HG03442 (cell line): ENCODE data around the gene PTTG1IP.

Experiments
- ATAC-seq: cut with Tn5 transposase; IDR thresholded peaks from one replicate; pipeline ENCODE4 v1.9.1; 2021; ENCODE audit warnings: mild to moderate bottlenecking, moderate library complexity; ENCODE audit not compliant: unreplicated experiment

PTTG1IP gene

DNA sequence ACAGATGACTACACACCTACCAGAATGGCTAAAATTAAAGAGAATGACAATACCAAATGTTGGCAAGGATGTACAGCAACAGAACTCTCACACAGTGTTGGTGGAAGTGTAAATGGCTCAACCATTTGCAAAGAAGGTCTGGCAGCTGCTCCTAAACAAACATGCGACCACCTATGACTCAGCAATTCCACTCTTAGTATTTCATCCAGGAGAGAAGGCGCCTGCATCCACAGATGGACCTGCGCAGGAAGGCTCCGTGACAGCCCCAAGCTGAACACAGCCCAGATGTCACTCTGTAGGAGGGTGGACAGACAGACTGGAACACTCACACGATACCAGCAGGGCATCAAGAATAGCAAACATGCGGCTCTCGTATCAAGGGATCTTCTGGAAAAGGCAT, 6.7 kb downstream of the PTTG1IP start:
- no peak for ATAC-seq

DNA sequence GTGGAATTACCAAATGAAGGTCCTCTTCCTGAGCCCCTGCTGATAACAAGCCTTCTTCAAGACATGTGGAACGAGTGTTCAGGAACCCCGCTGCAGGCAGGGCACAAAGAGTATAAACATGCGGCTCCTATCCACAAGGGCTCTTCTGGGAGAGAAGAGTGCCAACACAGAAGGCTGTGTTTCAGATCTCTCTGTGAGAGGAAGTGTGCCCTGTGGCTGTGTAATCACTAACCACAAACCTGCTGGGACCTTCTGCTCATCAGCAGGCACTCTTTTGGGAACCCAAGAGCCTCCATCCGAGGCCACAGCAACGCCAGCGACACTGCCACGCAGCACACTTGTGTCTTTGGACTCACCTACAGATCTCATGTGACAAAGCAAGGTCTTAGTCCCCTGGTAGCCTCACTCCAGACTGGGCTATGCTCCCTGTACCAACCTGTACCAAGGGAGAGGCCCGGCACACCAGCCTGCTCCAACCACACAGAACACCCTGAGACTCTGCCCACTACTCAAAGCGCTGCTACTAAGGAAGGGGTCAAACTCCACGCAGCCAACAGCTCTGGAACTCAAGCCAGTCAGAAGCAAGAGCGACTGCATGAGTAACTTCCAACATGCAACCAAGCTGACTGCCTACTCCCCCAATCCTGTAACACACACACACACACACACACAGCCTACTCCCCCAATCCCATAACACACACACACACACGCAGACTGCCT, 7.8 kb downstream of the PTTG1IP start:
- no peak for ATAC-seq

DNA sequence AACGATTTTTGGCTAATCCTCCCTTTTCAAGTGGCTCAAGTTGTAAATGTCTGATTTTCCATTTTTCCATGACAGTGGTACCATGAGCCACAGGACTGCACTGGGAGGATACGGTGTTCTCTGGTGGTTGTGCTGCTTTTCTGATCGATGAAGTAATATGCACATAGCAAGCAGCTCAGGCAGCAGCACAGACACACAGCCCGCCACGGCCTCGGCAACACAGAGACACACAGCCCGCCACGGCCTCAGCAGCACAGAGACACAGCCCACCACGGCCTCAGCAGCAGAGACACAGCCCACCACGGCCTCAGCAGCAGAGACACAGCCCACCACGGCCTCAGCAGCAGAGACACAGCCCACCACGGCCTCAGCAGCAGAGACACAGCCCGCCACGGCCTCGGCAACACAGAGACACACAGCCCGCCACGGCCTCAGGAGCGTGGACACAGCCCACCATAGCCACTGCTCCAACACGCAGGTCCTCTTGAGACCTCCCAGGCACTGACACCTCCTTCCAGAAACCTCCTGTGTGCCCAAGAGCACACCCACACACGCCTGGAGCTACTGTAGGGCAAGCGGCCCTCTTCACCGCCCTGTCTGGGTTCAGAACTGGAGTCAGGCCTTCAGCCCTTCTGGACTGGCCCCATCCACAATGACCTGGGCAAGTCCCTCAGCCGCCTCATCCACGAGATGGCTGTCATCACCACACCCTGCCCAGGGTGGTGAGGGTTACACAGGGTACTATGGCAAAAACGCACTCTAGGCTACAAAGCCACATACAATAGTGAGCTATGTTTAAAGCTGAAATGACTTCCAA, 10.4 kb downstream of the PTTG1IP start:
- ATAC-seq: no peak

DNA sequence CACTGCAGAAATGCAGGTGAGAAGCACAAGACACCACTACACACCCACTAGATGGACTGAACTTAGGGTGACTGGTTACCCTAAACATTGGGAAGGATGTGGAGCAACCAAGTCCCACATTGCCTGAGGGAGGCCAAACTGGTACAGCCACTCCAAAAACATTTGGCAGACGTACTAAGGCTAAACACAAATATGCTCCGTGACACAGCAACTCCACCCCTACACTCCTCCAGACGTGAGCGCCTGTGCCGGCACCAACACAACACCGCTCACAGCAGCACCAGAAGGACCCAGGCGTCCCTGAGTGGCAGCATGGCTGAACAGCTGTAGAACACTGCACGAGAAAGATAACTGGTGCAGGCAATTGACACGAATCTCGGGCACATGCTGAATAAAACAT, 14.7 kb downstream of the PTTG1IP start:
- no peak for ATAC-seq

DNA sequence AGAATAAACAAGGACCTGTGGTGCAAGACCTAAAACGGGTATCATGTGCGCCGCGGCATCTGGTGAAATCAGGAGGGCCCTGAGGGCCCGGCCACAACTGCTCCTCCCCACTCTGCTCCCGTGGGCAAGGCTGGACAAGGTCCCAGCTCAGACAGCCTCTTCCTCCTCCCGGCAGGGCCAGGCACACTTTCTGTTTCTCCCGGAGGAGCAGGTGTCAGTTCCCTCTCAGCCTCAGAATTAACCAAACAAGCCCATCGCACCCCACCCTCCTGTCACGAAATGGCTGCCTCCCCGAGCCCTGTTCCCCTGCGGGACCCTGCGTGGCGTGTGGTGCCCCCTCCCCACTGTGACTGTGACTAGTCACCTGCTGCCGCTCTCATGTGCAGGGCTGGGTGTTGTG, 15.2 kb downstream of the PTTG1IP start:
- ATAC-seq: no peak

DNA sequence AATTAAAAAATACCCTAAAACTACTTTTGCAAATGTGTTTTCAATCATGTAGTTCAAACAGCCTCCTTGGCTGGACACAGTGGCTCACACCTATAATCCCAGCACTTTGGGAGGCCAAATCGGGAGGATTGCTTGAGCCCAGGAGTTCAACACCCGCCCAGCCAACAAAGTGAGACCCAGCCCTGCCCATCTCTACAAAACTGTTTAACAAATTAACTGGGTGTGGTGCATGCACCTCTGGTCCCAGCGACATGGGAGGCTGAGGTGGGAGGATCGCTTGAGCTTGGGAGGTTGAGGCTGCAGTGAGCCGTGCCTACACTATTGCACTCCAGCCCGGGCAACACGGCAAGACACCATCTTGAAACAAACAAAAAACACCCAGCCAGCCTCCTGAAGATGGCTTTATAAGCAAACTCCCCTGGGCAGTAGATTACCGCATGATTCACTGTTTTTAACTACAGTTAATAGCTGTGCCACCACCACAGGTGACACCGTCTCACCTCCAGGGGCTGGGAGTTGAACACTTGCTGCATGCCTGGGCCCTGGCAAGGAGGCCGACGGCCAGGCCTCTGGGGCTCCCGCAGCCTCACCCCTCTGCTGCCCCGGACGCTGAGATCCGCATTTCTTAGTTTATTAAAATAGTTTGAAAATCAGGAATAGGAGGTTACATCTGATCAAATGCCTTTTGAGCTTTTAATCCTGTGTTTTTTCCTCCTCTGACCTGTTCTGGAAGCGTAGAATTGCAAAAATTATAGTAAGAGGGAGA, 16.2 kb downstream of the PTTG1IP start:
- ATAC-seq: no peak

DNA sequence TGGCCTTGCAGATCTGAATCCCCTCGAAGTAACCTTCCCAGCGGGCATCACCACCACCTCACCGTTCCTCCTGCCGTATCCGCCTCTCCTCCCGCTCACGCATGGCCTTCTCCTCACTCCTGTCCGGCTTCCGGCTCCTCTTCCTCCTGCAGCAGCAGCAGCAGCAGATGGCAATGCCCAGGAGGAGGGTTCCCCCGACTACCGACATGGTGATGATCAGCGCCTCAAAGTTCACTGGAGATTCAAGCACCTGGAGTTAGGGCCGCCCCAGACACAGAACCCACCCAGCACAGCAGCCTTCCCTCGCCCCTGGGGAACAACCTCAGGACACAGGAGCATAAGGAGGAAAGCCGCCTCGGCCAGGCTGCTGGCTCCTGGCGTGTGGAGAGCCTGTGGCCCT, 17.4 kb downstream of the PTTG1IP start:
- no peak for ATAC-seq

DNA sequence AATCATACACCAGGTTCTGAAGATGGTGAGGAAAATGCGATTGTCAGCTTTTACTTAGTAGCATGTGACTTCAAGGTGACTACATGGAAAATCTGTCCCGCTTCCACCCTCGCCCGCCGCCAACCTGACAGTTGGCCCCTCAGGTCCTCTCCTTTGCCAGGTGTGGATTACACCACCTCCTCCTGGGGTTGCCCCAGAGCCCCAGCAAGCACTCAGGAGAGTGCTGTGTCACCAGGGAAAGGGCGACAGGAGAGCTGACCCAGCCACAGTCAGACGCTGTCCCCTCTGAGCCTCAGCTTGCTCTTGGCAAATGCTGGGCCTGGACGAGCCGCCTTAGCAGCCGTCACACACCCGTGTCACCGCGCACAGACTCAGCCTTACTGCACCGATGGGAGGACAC, 17.9 kb downstream of the PTTG1IP start:
- ATAC-seq: no peak

DNA sequence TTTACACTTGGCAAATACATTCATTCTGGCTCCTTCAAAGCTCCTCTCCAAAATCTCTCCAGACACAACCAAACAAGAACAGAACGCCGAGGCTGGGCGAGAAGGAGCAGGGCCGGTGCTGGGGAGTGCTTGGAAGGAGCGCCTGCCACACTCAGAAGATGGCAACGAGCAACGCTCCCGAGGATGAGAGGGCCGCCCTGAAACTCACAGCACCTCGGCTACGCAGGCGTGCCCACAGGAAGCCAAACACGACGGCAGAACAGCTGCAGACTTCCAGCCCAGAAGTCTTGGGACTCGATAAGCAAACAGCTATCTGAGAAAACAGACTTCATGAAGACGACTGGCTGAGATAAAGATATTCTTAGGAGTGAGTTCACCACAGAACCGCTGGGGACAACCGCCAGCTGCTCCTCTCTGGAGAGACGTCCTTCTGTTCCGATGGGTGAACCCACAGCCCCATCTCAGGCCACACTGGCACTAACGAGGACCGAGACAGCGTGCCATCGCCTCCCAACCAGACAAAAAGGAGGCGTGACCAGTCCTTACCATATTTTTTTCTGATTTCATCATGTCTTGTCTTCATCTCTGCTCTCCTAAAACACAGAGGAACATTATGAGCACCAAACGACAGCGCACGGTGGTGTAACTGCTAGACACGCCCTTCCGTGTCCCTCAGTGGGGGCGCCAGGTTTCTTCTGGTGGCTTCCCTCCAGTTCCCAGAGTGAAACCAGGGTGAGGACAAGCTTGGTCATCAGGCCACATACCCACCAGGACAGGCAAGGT, 18.6 kb downstream of the PTTG1IP start:
- ATAC-seq: no peak

DNA sequence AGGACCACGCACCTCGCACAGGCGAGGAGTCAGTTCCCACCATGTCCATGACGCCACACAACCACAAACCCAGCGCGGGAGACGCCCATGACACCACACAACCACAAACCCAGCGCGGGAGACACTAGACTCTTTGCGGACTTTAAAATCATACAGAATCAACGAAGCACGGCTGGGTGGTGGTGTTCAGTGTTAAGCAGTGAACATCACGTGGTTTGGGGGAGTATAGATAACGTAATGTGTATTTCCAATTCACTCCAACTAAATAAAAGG, 19.2 kb downstream of the PTTG1IP start:
- ATAC-seq: no peak

DNA sequence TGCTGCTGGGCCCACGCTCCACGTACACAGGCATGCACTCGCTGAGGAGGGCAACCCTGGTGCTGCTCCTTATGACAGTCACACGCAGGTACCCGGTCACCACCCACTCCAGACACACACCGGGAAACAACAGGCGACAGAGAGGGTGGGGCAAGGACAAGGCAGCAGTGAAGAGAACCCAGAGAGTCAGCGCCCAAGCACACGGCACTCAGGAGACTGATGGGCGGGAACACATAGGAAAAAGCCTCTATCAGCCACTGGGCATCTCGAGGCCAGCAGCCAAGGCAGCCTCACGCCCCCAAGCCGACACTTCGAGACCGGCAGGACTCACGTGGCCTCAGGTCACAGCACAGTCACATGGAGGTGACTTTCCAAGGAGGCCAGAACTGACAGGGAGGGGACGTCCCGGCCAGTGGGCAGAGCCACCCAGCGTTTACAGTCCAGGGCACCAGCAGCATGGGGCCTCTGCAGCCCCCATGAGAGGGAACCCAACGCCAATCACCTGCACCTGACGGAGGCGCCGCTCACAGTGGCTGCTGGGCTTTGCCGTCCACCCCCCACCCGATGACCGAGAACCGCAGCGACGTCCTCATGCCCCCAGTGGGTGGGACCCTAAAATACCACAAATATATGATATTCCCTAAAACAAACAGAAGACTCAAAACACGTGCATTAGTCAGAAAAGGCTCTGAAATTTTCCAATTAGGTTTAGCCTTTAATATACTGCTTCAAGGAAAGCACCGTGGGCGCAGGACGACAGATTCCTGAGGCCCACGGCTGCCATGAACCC, 19.7 kb downstream of the PTTG1IP start:
- no peak for ATAC-seq

DNA sequence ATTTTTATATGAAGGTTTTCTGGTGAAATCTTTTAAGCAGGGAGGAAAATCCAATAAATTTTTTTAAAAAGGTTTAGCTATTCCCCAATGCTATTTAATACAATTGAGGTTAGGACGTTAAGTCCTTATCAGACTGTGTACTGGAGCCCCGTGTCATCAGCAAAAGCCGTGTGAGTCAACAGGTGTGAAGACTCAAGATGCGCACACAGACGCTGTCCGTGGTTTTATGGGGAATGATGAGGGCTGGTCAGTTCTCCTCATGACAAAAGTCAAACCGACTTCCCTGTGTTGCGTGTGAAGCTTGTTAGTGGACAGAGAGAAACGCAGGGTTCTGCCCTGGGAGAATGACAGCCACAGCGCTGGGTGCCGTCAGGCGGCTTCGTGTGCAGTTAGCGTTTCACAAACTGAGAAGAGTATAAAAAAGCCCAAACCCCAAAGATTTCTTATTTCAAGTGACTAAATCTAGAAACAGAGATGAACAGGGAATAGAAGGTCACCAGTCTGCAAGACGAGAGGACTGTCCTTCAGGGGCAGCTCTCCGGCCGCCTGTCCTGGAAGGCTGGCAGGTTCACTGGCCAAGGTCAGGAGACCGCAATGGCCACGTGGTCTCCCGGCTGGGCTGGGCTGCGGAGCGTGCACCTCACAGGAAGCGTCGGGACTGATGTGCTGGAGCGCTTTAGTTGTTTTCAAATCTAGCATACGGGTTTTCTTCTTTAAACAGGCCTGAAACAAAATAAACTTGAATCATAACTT, 22.4 kb downstream of the PTTG1IP start:
- no peak for ATAC-seq

DNA sequence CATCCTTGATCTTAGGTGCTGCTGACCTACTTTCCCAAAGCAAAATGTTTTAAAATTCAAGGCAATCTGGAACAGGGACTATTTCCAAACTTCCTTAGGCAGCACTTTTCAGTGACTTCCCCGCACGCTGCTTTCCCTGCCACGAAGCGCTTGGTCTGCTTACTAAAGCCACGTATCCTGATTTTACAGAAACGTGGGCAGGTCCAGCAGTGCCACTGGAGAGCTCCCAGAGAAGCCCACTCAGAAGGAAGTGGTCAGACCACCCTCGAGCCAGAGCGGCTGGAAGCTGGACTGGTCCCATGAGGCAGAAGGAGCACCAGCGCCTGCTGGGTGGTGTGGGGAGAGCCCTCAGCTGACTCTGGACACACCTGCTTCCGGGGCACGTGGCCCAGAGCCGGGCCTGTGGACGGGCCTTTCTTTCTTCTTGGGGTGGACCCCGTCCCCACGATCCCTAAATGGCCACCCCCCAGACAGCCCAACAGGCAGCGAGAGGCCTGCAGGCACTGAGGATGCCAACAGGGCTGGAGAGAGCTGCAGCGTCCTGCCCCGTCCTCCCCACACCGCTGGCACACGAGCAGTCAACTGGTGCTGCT, 23.2 kb downstream of the PTTG1IP start:
- no peak for ATAC-seq

DNA sequence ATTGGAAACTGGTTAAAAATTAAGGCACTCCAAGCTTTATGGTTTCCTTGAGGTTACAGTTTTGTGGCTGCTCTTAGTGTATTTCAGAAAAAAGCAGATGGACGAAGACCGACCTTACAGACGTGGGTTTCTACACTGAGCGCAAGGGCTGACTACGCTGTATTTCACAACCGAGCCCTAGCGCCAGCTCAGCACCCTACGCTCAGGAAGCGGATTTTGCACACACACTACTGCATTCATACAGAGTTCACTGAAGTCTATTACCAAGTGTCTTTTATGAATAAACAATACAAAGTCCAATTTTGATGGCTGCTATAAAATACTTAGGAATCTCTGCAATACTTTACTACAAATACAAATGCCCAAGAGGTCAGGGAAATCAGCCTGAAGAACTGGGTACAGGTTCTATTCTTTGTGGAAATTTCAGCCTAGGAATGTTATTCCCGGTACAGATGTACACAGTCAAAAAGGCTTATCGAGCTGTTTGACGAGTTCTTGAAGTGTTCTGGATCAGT, 23.8 kb downstream of the PTTG1IP start:
- ATAC-seq: no peak

DNA sequence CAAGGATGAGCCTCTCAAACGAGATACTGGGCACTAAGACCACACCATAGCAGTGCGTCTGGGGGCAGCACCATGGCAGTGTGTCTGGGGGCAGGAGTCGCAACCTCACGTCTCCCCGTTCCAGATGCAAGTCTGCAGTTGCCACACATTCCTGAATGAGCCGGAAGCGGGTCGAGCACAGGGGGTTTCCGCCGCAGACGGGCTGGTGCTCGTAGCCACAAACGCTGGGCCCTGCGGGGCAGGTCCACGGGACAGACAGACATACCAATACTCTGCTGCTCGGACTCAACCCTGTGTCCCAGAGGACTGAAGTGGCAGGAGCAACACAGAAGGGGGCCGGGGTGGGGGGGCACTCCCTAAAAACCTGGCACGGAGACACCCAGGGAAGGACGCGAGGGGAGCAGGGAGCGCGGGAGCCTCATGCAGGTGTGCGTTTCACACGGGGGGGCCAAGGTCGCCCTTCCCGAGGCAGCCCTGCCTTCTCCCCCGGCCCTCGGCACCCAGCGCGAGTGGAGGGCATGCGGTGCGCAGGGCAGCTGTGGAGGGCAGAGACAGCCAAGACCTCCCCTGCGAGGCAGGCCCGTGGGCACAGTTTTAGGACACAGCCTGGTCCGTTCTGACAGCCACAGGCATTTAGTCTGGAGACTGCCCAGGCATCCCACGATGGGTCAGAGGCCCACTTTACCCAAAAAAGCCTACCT, 24.5 kb downstream of the PTTG1IP start:
- ATAC-seq: no peak

DNA sequence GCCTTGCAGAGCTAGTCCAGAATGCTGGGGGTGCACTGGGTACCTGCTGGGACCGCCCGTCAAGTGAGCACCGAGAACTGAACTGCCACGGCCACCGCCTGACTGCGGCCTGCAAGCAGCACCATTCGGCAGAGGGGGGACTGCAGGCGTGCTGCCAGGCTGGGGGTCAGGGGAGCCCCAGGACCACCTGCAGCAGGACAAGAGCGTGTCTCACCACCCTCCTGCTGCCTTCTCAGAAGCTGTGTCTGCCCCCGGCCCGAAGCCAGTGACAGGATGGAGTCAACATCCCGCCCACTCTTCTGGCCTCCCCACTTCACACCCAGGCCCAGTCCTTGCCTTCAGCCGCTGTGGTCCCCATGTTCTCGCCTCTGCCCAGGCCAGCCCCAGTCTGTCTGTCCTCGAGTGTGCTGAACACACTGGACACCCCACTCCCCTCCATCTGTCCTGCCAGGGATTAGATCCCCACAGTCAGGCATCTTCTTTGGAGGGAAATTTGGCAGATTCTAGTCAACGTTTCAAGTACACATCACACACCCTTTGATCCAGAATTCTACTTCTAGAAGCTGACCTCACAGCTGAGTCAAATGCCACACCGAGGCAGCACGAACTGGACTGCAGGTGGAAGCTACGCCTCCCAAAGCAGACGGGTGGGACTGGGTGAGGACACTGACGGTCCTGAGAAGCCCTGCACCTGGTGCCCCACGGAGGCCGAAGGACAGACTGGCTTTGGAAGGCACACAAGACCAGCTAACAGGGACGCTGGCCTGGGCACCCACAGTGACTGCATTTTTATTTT, 26.0 kb downstream of the PTTG1IP start:
- ATAC-seq: no peak

DNA sequence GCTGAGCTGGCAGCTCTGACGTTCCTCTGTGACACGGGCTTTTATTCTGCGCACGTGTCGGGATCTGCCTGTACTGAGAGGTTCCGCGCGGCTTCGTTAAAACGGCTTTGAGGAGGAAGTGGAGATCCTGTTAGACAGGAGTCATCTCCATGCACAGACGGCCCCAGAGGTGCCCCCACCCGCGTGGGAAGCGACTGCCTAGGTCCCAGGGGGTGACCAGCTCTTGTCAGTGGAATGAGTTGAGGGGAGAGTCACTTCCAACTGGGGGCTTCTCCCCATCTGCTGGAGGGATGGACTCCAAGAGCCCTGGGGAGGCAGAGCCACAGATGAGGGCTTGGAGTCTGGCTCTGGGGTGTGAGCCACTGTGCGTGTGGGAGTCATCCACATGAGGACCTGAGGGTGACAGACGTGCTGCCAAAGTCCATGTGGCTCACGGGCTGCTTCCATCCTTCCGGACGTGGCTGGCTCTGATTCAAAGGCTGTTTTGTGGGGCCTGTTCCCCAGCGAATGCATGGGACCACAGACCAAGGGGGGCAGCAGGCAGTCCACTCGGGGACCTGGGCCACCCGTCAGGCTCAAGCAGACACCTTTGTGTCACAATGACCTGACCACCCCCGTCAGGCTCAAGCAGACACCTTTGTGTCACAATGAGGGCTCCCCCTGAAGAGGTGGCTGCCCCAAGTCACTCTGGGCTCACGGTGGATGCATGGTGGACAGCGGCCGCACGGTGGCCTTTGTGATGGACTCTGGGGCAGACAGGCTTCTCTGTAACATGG, 26.8 kb downstream of the PTTG1IP start:
- ATAC-seq: no peak
